ENCODE measurements around the gene PRXL2B.

GRCh38 chr1:2587071-2587859, 688 bp downstream of the PRXL2B start:
- TF ChIP-seq CTCF (conservative IDR thresholded peaks at IDR 0.05 in 1 of 2, IDR thresholded peaks at IDR 0.05 in 1 of 2; ENCODE audit: low read depth in 1 of 2, low read length in 2 of 2), result no peak
- TF ChIP-seq EZH2 (IDR thresholded peaks at IDR 0.05; ENCODE audit: low read length, missing control alignments), result no peak
